NK-92 (cell line): ENCODE measurements around the gene MYO1E.
"Not testable (repeated sequence)": the region's sequence is repeated elsewhere in the genome, so short reads cannot be mapped to it uniquely, and the experiment has no call there.

ENCODE experiments used
- DNase-seq: peaks from one replicate; lab custom pipeline; 2025; ENCODE audit not compliant: unreplicated experiment; lab: John Stamatoyannopoulos, UW

MYO1E gene

GRCh38 chr15:59295261-59296001, 77.2 kb downstream of the MYO1E start:
- no peak for DNase-seq

DNA sequence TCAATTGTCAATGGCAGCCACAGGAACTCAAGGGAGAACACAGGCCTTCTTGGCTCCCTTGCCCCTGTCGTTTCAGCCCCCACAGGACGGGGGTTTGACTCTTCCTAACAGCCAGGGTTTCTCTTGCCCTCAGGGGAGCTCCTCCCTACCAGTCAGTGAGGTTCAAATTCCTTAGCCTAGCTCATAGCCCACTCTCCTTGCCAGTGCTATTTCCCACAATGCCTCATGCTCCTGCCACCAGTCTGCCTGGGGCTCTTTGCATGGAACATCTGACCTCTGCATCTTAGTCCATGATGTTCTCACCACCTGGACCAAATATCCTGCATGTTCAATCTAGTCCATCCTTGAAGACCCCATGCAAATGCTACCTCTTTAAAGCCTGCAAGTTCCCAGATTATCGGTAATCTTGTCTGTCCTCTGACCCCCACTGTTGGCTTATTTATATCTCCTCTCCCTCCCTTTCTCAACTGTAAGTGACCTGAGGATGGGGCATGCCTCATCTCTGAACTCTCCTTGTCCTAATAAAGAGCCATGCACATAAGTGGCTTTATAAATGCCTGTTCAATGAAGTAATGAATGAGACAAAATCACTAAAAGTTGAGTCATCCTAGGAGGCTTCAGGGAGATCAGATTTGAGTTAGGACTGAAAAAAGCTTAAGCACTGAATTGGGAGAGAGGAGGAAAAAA, 78.0 kb downstream of the MYO1E start:
- DNase-seq = no peak

DNA sequence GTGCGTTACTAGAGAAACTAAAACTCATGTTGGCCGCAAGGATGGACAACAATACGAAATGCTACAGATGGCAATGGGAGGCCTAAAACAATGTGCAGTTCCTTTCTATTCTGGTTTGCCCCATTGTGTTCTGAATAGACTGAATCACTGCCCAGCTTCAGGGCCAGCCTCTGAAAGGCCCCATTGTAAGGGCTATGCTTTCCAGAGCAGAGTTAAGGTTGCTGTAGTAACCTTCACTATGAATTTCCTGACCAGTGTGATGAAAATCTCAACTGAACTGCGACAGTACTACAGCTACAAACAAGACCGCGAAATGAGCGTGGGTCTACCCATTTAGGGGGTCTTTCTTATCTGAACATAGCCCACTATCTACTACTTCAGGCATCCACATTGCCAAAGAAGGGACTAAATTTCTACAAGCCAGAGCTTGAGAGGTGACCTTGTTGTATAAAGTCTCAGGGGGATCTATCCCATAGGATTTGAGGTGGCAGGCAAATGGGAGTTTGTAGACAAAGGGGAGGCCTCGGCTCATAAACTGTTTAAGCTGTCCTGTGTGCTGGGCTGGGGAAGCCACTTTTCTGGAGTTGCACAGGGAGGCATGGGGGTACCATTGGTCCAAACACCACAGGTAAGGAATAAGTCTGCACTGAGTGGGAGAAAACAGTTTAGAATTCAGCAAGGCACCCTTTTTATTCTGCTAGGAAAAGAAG, 80.1 kb downstream of the MYO1E start:
- no peak for DNase-seq

DNA sequence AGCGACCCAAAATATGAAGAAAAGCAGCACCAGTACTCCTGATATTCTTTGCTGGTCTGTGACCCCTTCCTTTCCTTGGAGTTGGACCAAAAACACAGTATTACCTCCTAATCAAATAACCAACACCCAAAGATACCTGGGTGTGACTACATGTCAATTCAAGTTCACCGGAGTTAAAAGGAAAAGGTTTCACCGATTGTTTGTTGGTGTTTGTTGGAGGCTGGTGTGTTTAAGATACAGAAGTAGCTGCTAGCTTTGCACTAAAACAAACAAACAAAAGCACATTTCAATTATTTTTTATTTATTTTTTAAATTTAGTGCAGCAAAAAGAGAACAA, 81.5 kb downstream of the MYO1E start:
- DNase-seq = no peak

DNA sequence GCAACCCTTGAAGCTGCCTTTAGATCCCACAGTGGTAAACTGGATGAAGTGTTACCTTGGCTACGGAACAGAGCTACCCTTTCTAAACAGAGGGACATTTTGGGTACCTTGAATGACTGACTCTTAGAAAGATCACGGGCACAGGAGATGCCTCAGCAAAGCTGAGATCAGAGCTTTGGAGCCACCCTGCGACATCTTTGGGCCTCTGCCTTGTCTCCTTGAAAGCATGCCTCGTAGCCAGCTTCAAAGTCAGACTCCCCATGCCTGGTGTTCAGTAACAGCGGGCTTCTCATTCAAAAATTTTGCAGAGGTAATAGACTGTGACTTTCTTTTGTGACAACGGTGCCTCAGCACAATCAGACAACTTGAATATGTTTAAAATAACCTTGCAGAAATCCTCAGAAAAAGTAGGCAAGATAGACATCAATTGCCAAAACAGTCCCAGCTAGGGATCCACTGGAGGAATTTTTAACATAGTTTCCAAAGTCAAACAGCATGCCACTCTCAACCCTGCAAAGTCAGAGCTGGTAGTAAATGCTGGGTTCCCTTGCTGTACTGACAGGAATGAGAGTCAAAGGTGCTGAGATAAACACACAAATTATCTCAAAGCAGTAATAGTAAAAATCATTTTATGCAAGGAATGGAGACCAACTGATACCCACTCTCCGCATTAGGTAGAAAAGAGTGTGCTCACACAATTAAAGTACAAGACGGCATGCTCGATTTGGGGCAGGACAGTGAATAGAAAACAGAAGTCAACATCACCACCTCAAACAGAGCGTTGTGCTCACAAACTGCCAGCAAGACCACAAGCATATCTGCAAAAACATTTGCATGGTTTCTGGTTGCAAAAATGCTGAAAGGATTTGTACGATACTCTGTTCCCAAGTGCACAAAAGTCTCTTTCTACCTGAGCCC, 82.1 kb downstream of the MYO1E start:
- DNase-seq = no peak

DNA sequence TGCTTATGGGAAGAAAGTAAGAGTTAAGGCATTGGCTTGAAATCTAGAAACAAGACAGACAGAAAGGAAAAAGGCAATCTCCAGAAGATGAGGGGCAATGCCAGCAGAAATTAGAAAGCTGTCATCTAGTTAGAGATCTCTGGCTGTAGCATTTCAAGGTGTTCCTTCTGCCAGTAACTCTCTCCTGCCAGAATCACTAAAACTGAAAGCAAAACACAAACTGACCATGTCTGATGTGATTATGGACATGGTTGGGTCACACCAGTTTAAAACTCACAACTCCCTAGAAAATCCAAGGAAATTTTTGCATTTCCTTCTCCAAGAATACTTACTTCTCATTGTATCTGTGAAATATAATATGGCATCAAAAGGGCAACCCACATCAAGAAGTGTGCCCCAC, 83.1 kb downstream of the MYO1E start:
- DNase-seq = no peak

GRCh38 chr15:59283717-59284391, 88.8 kb downstream of the MYO1E start:
- DNase-seq = no peak

- no peak for DNase-seq
Observed at GRCh38 chr15:59282515-59283337, 89.9 kb downstream of the MYO1E start.

DNA sequence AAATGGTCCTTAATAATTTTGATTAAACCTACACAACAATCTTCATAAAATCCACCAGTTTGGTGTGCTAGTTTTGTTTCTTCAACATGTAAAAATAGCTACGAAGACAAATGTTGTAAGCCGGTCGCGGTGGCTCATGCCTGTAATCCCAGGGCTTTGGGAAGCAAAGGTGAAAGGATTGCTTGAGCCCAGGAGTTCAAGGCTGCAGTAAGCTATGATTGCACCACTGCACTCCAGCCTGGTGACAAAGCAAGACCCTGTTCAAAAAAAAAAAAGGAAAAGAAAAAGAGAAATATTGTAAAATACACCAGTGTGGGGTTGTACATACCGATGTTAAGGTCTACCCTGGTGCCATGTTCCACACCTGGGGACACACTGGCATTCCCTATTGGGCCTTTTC, 91.0 kb downstream of the MYO1E start:
- DNase-seq = no peak

- no peak for DNase-seq
Observed at GRCh38 chr15:59280855-59281254, 91.8 kb downstream of the MYO1E start.

GRCh38 chr15:59280292-59280691, 92.4 kb downstream of the MYO1E start:
- not testable (repeated sequence) for DNase-seq

DNA sequence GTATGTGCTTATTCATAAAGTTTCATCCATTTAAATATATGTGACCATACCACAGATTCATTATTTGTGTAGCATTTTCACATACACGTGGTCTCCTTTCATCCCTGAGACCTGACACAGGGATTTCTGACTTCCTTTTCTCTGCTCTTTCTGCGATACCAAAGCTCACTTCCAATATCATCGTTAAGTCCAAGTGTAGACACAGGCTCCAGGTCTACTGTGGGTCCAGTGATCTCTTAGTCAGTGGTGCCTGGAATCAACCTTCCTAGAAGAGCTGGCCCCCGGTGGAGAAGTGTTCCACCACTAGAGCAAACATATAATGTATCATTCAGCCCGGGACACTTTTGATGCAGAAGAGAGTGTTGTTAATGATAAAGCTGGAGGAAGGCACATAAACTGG, 93.6 kb downstream of the MYO1E start:
- DNase-seq = no peak

DNA sequence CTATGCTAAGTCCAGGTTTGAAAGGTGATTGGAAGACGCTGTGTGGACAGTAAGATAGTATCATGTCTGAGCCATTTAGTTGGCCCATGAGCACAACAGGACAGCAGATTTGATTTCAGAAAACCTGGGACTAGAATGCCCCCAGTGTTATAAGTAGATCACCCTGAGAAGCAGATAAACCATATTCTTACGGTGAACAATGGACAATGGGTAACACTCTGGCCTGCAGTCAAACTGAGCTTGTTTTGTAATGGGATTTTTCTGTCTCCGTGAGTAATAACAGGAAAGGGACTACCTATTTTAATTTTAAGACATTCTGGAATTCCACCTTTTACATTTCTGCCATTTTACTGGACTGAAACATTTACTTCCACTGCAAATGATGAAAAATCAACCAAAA, 94.6 kb downstream of the MYO1E start:
- no peak for DNase-seq

DNA sequence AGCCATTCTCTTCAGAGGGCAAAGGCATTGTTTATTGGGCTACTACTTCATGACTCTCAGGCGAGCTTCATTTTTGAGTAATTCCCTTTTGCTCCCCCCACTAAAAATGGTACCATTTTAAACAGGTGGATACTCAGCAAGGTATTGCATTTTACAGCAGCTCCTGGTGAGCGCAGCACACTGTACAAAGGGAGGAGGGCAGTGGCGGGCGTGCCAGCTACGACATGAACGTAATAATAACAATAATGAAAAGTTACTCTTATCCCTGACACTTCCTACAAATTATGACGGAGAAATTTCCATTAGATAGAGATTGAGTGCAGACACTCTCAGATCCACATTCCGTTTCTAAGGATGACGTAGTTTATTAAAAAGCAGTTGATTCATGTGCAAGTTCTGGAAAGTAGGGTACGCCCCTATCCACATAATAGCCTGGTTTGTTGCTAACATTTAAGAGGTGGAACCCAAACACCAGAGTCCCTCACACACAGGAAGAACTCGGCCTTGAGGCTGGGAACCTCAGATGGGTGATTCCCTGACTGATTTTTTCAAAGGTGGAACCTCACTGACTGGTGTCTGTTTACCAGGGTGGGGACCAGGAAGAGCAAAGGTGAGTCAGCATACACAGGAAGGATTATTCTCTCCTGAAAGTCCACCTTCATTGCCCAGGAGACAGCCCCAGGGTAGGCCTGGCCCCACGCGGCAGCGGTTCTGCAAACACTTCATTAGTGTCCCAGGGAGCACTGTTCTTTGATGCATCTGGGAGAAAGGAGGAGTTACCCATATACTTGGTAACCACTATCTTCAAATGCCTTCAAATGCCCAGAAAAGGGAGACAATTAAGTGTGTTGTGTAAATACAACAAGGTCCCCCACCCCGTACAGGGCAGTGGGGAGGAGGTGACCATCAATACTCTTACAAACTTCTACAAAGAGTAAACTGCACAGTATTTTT, 96.2 kb downstream of the MYO1E start:
- no peak for DNase-seq

GRCh38 chr15:59274126-59274970, 98.3 kb downstream of the MYO1E start:
- no peak for DNase-seq

GRCh38 chr15:59273234-59273633, 99.4 kb downstream of the MYO1E start:
- DNase-seq = no peak

DNA sequence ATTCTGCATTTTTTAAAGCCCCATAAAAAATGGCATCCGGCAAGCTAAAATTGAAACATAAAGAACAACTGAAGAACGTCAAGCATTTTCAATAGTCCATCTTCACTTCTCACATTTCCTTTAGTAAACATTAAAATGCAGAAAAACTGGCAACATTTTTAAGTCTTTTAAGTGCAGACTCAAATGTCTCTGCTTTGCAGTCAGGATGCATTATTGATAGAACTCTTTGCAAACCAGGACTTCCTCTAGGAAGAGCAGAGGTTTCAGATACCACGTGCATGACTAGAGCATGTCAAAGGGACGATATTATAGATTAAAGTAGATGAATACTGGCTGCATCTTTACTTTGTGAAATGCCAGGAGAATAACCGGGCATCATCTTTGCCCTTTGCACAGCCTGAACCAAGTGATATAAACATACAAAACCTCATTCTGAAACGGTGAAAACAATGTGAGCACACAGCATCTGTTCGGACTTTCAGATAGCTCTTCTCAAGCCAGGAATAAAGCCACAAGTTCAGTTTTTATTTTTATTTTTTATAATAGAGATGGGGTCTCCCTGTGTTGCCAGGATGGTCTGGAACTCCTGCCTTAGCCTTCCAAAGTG, 101.0 kb downstream of the MYO1E start:
- DNase-seq = no peak
